Epithelial cell of proximal tubule (primary cell): ENCODE measurements around the gene FHIP1A. TPM values are rescaled to one million over a fixed set of nuclear protein-coding genes. Genes with fewer than 3 reads are reported as not detected.

Experiments
- DNase-seq: peaks from one replicate; pipeline ENCODE4 v3.0.0-alpha.2; 2011; ENCODE audit warnings: low read depth
- H3K4me3 ChIP-seq: 2 replicates; pipeline ENCODE4 v1.5.1; 2011; ENCODE audit warnings: low read depth, mild to moderate bottlenecking, low read length
- CTCF ChIP-seq: conservative IDR thresholded peaks from 2 replicates; pipeline ENCODE4 v1.5.1; 2012; ENCODE audit warnings: low read depth, mild to moderate bottlenecking, low read length
- total RNA-seq: library from RNA; depleted of rRNA; stranded (reverse); fragments of >200 nt; gene quantifications from 2 replicates; pipeline ENCODE4 v1.2.3, GENCODE V29; 2015

The FHIP1A gene
- total RNA-seq, 1 donor from 2014 or later, result 17.0 TPM

GRCh38 chr4:151446208-151446607 is 37.2 kb downstream of the FHIP1A start:
- no peak for DNase-seq
- H3K4me3 ChIP-seq, result no peak overlapping the region
- TF ChIP-seq CTCF, result no peak

DNA sequence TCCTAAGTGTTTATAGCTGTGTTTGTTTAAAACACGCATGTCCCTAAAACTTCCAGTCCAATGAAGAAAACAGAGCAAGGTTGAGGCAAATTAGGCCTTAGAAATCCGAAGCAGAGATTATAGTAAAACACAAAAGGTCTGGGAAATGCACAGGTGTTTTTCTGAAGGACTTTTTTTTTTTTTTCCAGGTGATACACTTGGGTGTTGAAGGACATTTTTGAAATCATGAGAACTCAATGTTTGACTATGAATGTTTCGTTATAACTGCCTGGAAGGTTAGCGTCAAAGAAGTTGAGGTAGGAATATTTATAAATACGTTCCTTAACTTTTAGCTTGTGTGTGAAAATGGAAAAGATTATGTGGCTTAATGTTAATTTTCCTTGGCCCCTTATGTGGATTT is 45.5 kb downstream of the FHIP1A start:
- no peak overlapping the region for H3K4me3 ChIP-seq
- TF ChIP-seq CTCF, result no peak
- no peak for DNase-seq

DNA sequence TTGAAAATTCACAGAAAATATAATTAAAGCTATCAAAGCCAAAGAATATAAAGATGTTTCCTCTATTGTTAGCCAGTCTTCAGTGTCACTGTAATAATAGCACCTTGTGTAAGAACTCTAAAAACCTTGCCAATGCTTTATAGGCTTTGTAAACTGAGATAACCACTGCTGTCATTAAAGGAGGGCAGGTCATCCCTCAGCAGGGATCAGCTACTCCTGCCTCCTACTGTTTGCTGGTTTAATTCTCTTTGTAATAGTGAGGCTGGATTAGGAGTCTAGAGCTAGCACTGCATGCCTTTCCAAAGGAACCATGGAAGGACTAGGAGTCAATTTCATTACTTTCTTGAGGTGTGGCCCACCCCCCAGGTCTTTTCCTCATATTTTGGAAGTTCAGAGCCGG is 46.2 kb downstream of the FHIP1A start:
- DNase-seq, result no peak
- H3K4me3 ChIP-seq, result no peak overlapping the region
- TF ChIP-seq CTCF, result no peak

DNA sequence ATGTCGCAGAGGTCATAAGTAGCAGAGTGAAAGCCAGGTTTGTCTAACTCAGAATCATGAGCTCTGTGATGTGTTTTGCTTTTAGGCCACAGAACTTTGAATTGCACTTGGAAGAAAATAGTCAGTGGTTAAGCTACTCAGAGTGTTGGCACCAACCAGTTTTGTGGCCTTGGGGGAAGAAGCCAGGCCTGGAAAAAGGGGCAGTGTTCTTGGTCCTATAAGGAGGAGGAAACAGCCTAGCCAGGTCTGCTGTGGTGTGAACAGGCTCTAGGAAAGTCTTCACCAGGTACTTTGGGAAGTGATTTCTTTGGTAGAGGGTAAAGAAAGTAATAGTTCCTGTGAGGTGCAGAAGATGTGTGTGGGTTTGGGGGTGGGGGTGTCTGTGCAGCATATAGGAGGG is 49.2 kb downstream of the FHIP1A start:
- DNase-seq, result no peak
- no peak for TF ChIP-seq CTCF
- no peak overlapping the region for H3K4me3 ChIP-seq

Other genes starting within 250 kb of the FHIP1A start
- not detected in 2 replicates for gene PRSS48, start 132.0 kb upstream of the FHIP1A start, total RNA-seq
- gene SH3D19, start 83.6 kb upstream of the FHIP1A start, total RNA-seq, result 14.8 and 21.4 TPM in 2 replicates